HepG2 (cell line): ENCODE measurements around the gene WDR18. TPM values are rescaled to one million over a fixed set of nuclear protein-coding genes. Genes with fewer than 3 reads are reported as not detected.
A peak's percentile ranks its signal among the peaks of the same experiment; 100 is the strongest.

Experiments
- ATAC-seq: fragments of 200-7000 bp; cut with Tn5 transposase; 3 replicates; pipeline ENCODE4 v1.9.1; 2020; ENCODE audit warnings: mild to moderate bottlenecking, moderate library complexity
- BruUV-seq: library from RNA; stranded (reverse); fragments of 400-500 nt; replicated peaks from 2 replicates; lab custom pipeline; 2021; lab: Mats Ljungman, UMichigan
- CTCF ChIA-PET: fragments of 300-600 bp; formaldehyde crosslinking; extraction: SDS; loops from one replicate; lab custom pipeline; 2021; ENCODE audit warnings: low total read pairs, inconsistent platforms, low intra/inter-chr PET ratio; lab: Yijun Ruan, JAX
- POLR2A ChIA-PET: fragments of 350-600 bp; sonication (Branson Sonifier 250); formaldehyde crosslinking; loops from one replicate; lab custom pipeline; 2020; ENCODE audit warnings: antibody characterized with exemption, inconsistent platforms; lab: Yijun Ruan, JAX
- DNase-seq: peaks from one replicate; pipeline ENCODE4 v3.0.0-alpha.2; 2015; ENCODE audit warnings: low spot score
- FAIRE-seq: peaks from 3 replicates; lab custom pipeline; 2011; peaks lifted over from hg19 to GRCh38; lab: Jason Lieb, UNC
- H2AFZ ChIP-seq: one replicate; pipeline ENCODE4 v1.6.1; 2011; ENCODE audit warnings: low read length, inconsistent platforms
- H3K27ac ChIP-seq: fragments of 300-600 bp; 3 replicates; pipeline ENCODE4 v1.8.0; 2011; ENCODE audit warnings: mixed run types, mild to moderate bottlenecking, mixed read lengths, low read length, inconsistent platforms; ENCODE audit not compliant: insufficient read depth; ENCODE audit errors: extremely low read length
- H3K27me3 ChIP-seq, 2 experiments: fragments of 200-600 bp in 1 of 2; 2 replicates in 1 of 2; 3 replicates in 1 of 2; pipeline versions ENCODE4 v1.6.0 to v1.8.0; 2011; ENCODE audit warnings: low read length in 2 of 2, mild to moderate bottlenecking in 2 of 2, moderate library complexity in 2 of 2, inconsistent platforms in 1 of 2; ENCODE audit not compliant: insufficient read depth in 2 of 2, control insufficient read depth in 1 of 2
- H3K36me3 ChIP-seq, 2 experiments: fragments of 200-600 bp in 1 of 2; replicated peaks in 1 of 2; 2 replicates in 1 of 2; 3 replicates in 1 of 2; pipeline versions ENCODE4 v1.5.1 to v1.8.0; 2011; ENCODE audit warnings: low read length in 2 of 2, inconsistent platforms in 1 of 2; ENCODE audit not compliant: insufficient read depth in 2 of 2, control insufficient read depth in 1 of 2
- H3K4me1 ChIP-seq: 2 replicates; pipeline ENCODE4 v1.5.1; 2012; ENCODE audit warnings: low read length, inconsistent platforms; ENCODE audit not compliant: insufficient read depth
- H3K4me2 ChIP-seq: 2 replicates; pipeline ENCODE4 v1.6.0; 2011; ENCODE audit warnings: low read depth, low read length, inconsistent platforms
- H3K4me3 ChIP-seq, 3 experiments: fragments of 200-600 bp in 1 of 3; sonication (generic), shearing (Covaris generic) in 1 of 3; replicated peaks in 1 of 3; 2 replicates each; pipeline ENCODE4 v1.5.1; 2011 to 2016; ENCODE audit warnings: low read length in 3 of 3, inconsistent platforms in 2 of 3, low read depth in 2 of 3, mild to moderate bottlenecking in 2 of 3, control low read depth in 1 of 3, mixed read lengths in 1 of 3; ENCODE audit not compliant: insufficient read depth in 1 of 3
- H3K79me2 ChIP-seq: one replicate; pipeline ENCODE4 v1.6.1; 2011; ENCODE audit warnings: low read length, inconsistent platforms; ENCODE audit not compliant: insufficient read depth
- H3K9ac ChIP-seq: 2 replicates; pipeline ENCODE4 v1.6.0; 2011; ENCODE audit warnings: mild to moderate bottlenecking, low read depth, low read length, inconsistent platforms; ENCODE audit not compliant: insufficient read depth
- H3K9me3 ChIP-seq: 2 replicates; pipeline ENCODE4 v1.5.1; 2012; ENCODE audit warnings: mild to moderate bottlenecking, low read length
- H4K20me1 ChIP-seq: 2 replicates; pipeline ENCODE4 v1.6.0; 2011; ENCODE audit warnings: inconsistent platforms, mild to moderate bottlenecking, low read length, moderate library complexity; ENCODE audit not compliant: insufficient read depth
- AGO2 ChIP-seq: fragments of 200-400 bp; formaldehyde crosslinking; optimal IDR thresholded peaks from 2 replicates; pipeline ENCODE3; 2017; ENCODE audit warnings: mild to moderate bottlenecking, low read depth, low read length, moderate library complexity
- ELF4 ChIP-seq: sonication (generic); formaldehyde crosslinking; IDR thresholded peaks from 2 replicates; pipeline ENCODE4 v1.5.0; 2020; ENCODE audit warnings: missing genetic modification reagents, mild to moderate bottlenecking, moderate library complexity, borderline replicate concordance
- FOSL1 ChIP-seq: sonication (generic); formaldehyde crosslinking; IDR thresholded peaks from 2 replicates; pipeline ENCODE4 v1.9.0; 2021; ENCODE audit warnings: missing genetic modification reagents, borderline replicate concordance
- HNRNPL ChIP-seq: fragments of 200-400 bp; formaldehyde crosslinking; IDR thresholded peaks from 2 replicates; pipeline ENCODE4 v1.6.1; 2017; ENCODE audit warnings: mild to moderate bottlenecking, low read depth, low read length
- JDP2 ChIP-seq: sonication (generic); formaldehyde crosslinking; IDR thresholded peaks from 2 replicates; pipeline ENCODE4 v1.8.1; 2022; ENCODE audit warnings: missing genetic modification reagents, borderline replicate concordance
- KDM4B ChIP-seq: sonication (generic); formaldehyde crosslinking; IDR thresholded peaks from 2 replicates; pipeline ENCODE4 v1.4.0; 2020; ENCODE audit warnings: missing genetic modification reagents
- ONECUT2 ChIP-seq: sonication (generic); formaldehyde crosslinking; IDR thresholded peaks from 2 replicates; pipeline ENCODE4 v1.4.0; 2020; ENCODE audit warnings: missing genetic modification reagents
- PHF20 ChIP-seq: sonication (generic); formaldehyde crosslinking; IDR thresholded peaks from 2 replicates; pipeline ENCODE4 v1.5.0; 2020; ENCODE audit warnings: mild to moderate bottlenecking, missing genetic modification reagents
- RBM22 ChIP-seq: fragments of 200-400 bp; formaldehyde crosslinking; optimal IDR thresholded peaks from 2 replicates; pipeline ENCODE3; 2017; ENCODE audit warnings: mild to moderate bottlenecking, low read length, moderate library complexity
- RBM39 ChIP-seq: fragments of 200-400 bp; formaldehyde crosslinking; IDR thresholded peaks from one replicate; pipeline ENCODE4 v1.6.1; 2018; ENCODE audit warnings: antibody characterized with exemption, mild to moderate bottlenecking, low read depth, low read length; ENCODE audit not compliant: poor library complexity, severe bottlenecking
- RELA ChIP-seq: sonication (generic); formaldehyde crosslinking; IDR thresholded peaks from 2 replicates; pipeline ENCODE4 v1.4.0; 2020; ENCODE audit warnings: missing genetic modification reagents
- REPIN1 ChIP-seq: sonication (generic); formaldehyde crosslinking; IDR thresholded peaks from 2 replicates; pipeline ENCODE4 v1.8.0; 2022; ENCODE audit warnings: missing genetic modification reagents, low read depth, mild to moderate bottlenecking, borderline replicate concordance
- SATB2 ChIP-seq: sonication (generic); formaldehyde crosslinking; IDR thresholded peaks from 2 replicates; pipeline ENCODE4 v1.5.0; 2020; ENCODE audit warnings: missing genetic modification reagents
- TBX3 ChIP-seq: fragments of 450-650 bp; IDR thresholded peaks from 2 replicates; pipeline ENCODE4 v1.6.1; 2017; ENCODE audit warnings: antibody characterized with exemption, mild to moderate bottlenecking, inconsistent platforms, borderline replicate concordance
- ZNF512B ChIP-seq: sonication (generic); formaldehyde crosslinking; IDR thresholded peaks from 2 replicates; pipeline ENCODE4 v1.5.1; 2020; ENCODE audit warnings: missing genetic modification reagents, mild to moderate bottlenecking, borderline replicate concordance
- ZNF572 ChIP-seq: sonication (generic); formaldehyde crosslinking; IDR thresholded peaks from 2 replicates; pipeline ENCODE4 v1.5.1; 2020; ENCODE audit warnings: mild to moderate bottlenecking, missing genetic modification reagents
- ZSCAN20 ChIP-seq: sonication (generic); formaldehyde crosslinking; IDR thresholded peaks from 2 replicates; pipeline ENCODE4 v1.4.0; 2020; ENCODE audit warnings: missing genetic modification reagents, mild to moderate bottlenecking, borderline replicate concordance
- WGBS: methylation state at CpG from one replicate; pipeline ENCODE4 v1.1.6; 2017; ENCODE audit warnings: low lambda C conversion rate; 5-methylcytosine and 5-hydroxymethylcytosine counted together
- in situ Hi-C: cut with HindIII; loops from 2 replicates; pipeline ENCODE4 v1.10.0; 2017; ENCODE audit warnings: low pct_unique_long_range_greater_than_20kb; ENCODE audit not compliant: extremely low pct_ligation_motif_present
- intact Hi-C: fragments of 100-400 bp; cut with micrococcal nuclease; formaldehyde crosslinking; loops from one replicate; pipeline ENCODE4 v1.10.0; 2022; ENCODE audit not compliant: unreplicated experiment
- polyA plus RNA-seq, 8 experiments: library from polyadenylated mRNA; depleted of rRNA in 3 of 8; stranded (reverse) in 7 of 8; unstranded in 1 of 8; fragments of >200 nt; fragmentation: Illumina TruSeq in 4 of 8; extraction: Trizol in 4 of 8; gene quantifications; 2 replicates each; pipeline versions ENCODE4 v1.2.1 to v1.2.3, GENCODE V29; 2011 to 2016; ENCODE audit warnings: low read depth in 4 of 8, missing spikeins in 1 of 8, mixed read lengths in 1 of 8; ENCODE audit not compliant: insufficient read depth in 1 of 8
- total RNA-seq, 5 experiments: library from RNA; depleted of rRNA; stranded (reverse); fragments of >200 nt; fragmentation: Illumina TruSeq; extraction: Trizol; gene quantifications; 2 replicates each; pipeline ENCODE4 v1.2.3, GENCODE V29; 2016; ENCODE audit warnings: low read depth in 1 of 5

WDR18 gene
- total and polyA plus RNA-seq, 2 of the 13 experiments (the other 11 are each of a cell fraction or from before 2014, with no cell fraction given): 36.4 to 47.6 TPM

- Histone ChIP-seq H3K9me3 (no peaks in the 10 kb centered on the region), H3K4me3 (no peak overlapping the region), H3K79me2 (peaks cover 32% of the 10 kb centered on the region), H3K9ac (no peak overlapping the region), H4K20me1 (no peaks in the 10 kb centered on the region), H3K36me3 (peaks cover 26 to 65% of the 10 kb centered on the region in 2 experiments; a peak in 4 of 5 replicates), H3K4me2 (no peak overlapping the region), H3K4me1 (peaks cover 48% of the 10 kb centered on the region), H3K27me3 (no peaks in the 10 kb centered on the region), H2AFZ (no peak overlapping the region), H3K27ac (peak overlapping the region; percentile 38)
- in situ Hi-C loops (loop anchor here (5.0 kb wide), 1 partner anchor 36 kb away; the partner anchor contains the start of gene ARID3A), intact Hi-C loops (no loop called here)
- BruUV-seq: no TSS peak
- POLR2A ChIA-PET: no interaction called here
- FAIRE-seq (no peak), ATAC-seq (no peak), DNase-seq (no peak)
- 97% methylated on average over 11 of the region's 11 CpGs for WGBS
- CTCF ChIA-PET: no interaction called here
- 0 out of 2 replicates have a peak, but pooled peaks have one; percentile 18 for TF ChIP-seq ZNF572
- TF ChIP-seq TBX3: no peak
Observed at GRCh38 chr19:963486-963951, 20.6 kb upstream of the WDR18 start.

GRCh38 chr19:964116-964520 is 20.0 kb upstream of the WDR18 start:
- DNase-seq (no peak), FAIRE-seq (no peak)
- in situ Hi-C loops: loop anchor here (5.0 kb wide), 1 partner anchor 37 kb away; the partner anchor contains the start of gene ARID3A
- TF ChIP-seq ELF4: no peak
- TF ChIP-seq RELA (CRISPR knock-in tag): no peak
- TF ChIP-seq JDP2: no peak
- no peak for TF ChIP-seq FOSL1
- peak; percentile 45; the same call in 1 of the 2 replicates for TF ChIP-seq HNRNPL
- no peak for TF ChIP-seq PHF20 (CRISPR knock-in tag)
- no peak for TF ChIP-seq KDM4B (CRISPR knock-in tag)
- no peak for TF ChIP-seq ZSCAN20
- peak; percentile 44 for TF ChIP-seq RBM22
- no peak for TF ChIP-seq SATB2 (CRISPR knock-in tag)
- TF ChIP-seq ONECUT2: no peak
- no peak for TF ChIP-seq REPIN1
- no peak for TF ChIP-seq ZNF512B (CRISPR knock-in tag)
- peak; percentile 89 for TF ChIP-seq AGO2
- TF ChIP-seq RBM39: no peak

More at GRCh38 chr19:964116-964520, 20.0 kb upstream of the WDR18 start:
- Histone ChIP-seq H2AFZ (no peak overlapping the region), H3K79me2 (peaks cover 28% of the 10 kb centered on the region), H3K27ac (peak overlapping the region; percentile 38), H3K9ac (no peak overlapping the region), H4K20me1 (no peaks in the 10 kb centered on the region), H3K27me3 (no peaks in the 10 kb centered on the region), H3K4me3 (no peak overlapping the region), H3K36me3 (peaks cover 30 to 70% of the 10 kb centered on the region in 2 experiments; a peak in 4 of 5 replicates), H3K9me3 (no peaks in the 10 kb centered on the region), H3K4me1 (peaks cover 42% of the 10 kb centered on the region), H3K4me2 (no peak overlapping the region)
- ChIA-PET POLR2A (interaction anchor here (0.8 to 0.9 kb wide), 2 partner anchors 12 to 21 kb away, joined by 3 read pairs; no protein-coding TSS in a partner anchor), CTCF (no interaction called here)
- 95% methylated on average over 11 of the region's 16 CpGs for WGBS
- no peak for ATAC-seq
- intact Hi-C loops: no loop called here
- BruUV-seq: no TSS peak
